ENCODE results near the gene METTL26. TPM values are rescaled to one million over a fixed set of nuclear protein-coding genes. Genes with fewer than 3 reads are reported as not detected.

The METTL26 gene
- total and polyA plus RNA-seq, 9 of the 15 experiments (the other 6 are each of a cell fraction or from before 2014, with no cell fraction given), result 7.3 to 262 (median 80.9) TPM

GRCh38 chr16:592518-593306 is 43.4 kb downstream of the METTL26 start:
- no peak overlapping the region for H2AFZ ChIP-seq (ENCODE audit: low read depth, low read length)
- ATAC-seq, result no peak
- peaks cover 7% of the 10 kb centered on the region for H3K9me1 ChIP-seq (ENCODE audit: control insufficient read depth, insufficient read depth, low read length)
- H4K20me1 ChIP-seq (replicated peaks; ENCODE audit: control insufficient read depth, insufficient read depth, low read length), result peaks cover 16% of the 10 kb centered on the region
- no TSS peak for BruUV-seq (replicated peaks)
- ChIA-PET CTCF (ENCODE audit: low intra/inter-chr PET ratio) (no interaction called here), POLR2A (interaction anchor here (0.6 to 1.6 kb wide), 8 partner anchors 8 to 43 kb away, joined by 3 to 7 read pairs (median 4); partner anchors contain the start of gene METTL26)
- H3K9me3 ChIP-seq (replicated peaks; ENCODE audit: control insufficient read depth, insufficient read depth, low read depth, low read length), result no peaks in the 10 kb centered on the region
- H3K4me1 ChIP-seq (replicated peaks in 1 of 2; ENCODE audit: control insufficient read depth in 2 of 2, insufficient read depth in 2 of 2, low read length in 2 of 2), result peaks cover 14 to 59% of the 10 kb centered on the region in 2 experiments; a peak in 4 of 5 replicates
- H3K36me3 ChIP-seq (ENCODE audit: control insufficient read depth, insufficient read depth, low read length), result peaks cover 33% of the 10 kb centered on the region; the same call in 2 of the 3 replicates
- H3K27ac ChIP-seq (ENCODE audit: extremely low read depth, low read depth, low read length), result no peak overlapping the region
- intact Hi-C loops (cut with micrococcal nuclease) (no loop called here), in situ Hi-C loops (cut with MboI) (no loop called here)
- H3K79me2 ChIP-seq (ENCODE audit: control insufficient read depth, insufficient read depth, low read length), result peaks cover 79% of the 10 kb centered on the region
- FAIRE-seq, result no peak
- H3K9ac ChIP-seq (ENCODE audit: insufficient read depth in 1 of 2, low read depth in 2 of 2, low read length in 2 of 2), result peak overlapping the region in 1 of 2 experiments; percentile 82; a peak in 2 of 4 replicates
- H3K4me2 ChIP-seq (ENCODE audit: insufficient read depth, low read length), result no peak overlapping the region
- no peaks in the 10 kb centered on the region for H3K27me3 ChIP-seq (ENCODE audit: control insufficient read depth in 2 of 2, insufficient read depth in 2 of 2, low read length in 2 of 2)
- WGBS (ENCODE audit: insufficient coverage, low coverage, missing lambda C conversion rate), result 81% methylated on average over 24 of the region's 24 CpGs
- no peak overlapping the region for H3K4me3 ChIP-seq
- DNase-seq (ENCODE audit: extremely low read depth in 1 of 4, low spot score in 3 of 4), result no peak
- TF ChIP-seq E2F6 (IDR thresholded peaks at IDR 0.05; ENCODE audit: borderline replicate concordance in 1 of 2, extremely low read depth in 1 of 2, insufficient read depth in 1 of 2, insufficient read length in 1 of 2, low read depth in 1 of 2, low read length in 1 of 2, poor library complexity in 1 of 2, severe bottlenecking in 1 of 2) (peak in 1 of 2 experiments; percentile 9), ZBTB33 (CRISPR knock-in tag; IDR thresholded peaks at IDR 0.05) (0 out of 2 replicates have a peak, but pooled peaks have one; percentile 50), DMBX1 (CRISPR knock-in tag; IDR thresholded peaks at IDR 0.05; ENCODE audit: borderline replicate concordance) (no peak), CEBPG (CRISPR knock-in tag; IDR thresholded peaks at IDR 0.05) (0 out of 2 replicates have a peak, but pooled peaks have one; percentile 49), CEBPG (tag; conservative IDR thresholded peaks at IDR 0.05 in 1 of 2, IDR thresholded peaks at IDR 0.05 in 1 of 2) (no peak), NFIC (IDR thresholded peaks at IDR 0.05) (peak; percentile 68), CEBPB (tag; IDR thresholded peaks at IDR 0.05) (peak; percentile 61), HDGF (IDR thresholded peaks at IDR 0.05) (no peak), USF1 (CRISPR knock-in tag; IDR thresholded peaks at IDR 0.05) (peak; percentile 36; the same call in 1 of the 2 replicates), MLX (CRISPR knock-in tag; conservative IDR thresholded peaks at IDR 0.05) (no peak)
